GM12875 (cell line): Measurements from ENCODE around the gene DOCK3.

Experiments
- H3K4me3 ChIP-seq: one replicate; pipeline ENCODE4 v1.5.1; 2011; ENCODE audit warnings: low read depth, low read length, control low read depth
- TF ChIP-seq, protein P1 (sequence below): IDR thresholded peaks from 2 replicates; pipeline ENCODE4 v1.5.1; 2011; ENCODE audit warnings: low read depth, mild to moderate bottlenecking, control low read depth, inconsistent platforms, low read length, moderate library complexity, borderline replicate concordance; ENCODE audit not compliant: insufficient read depth

Gene DOCK3

DNA sequence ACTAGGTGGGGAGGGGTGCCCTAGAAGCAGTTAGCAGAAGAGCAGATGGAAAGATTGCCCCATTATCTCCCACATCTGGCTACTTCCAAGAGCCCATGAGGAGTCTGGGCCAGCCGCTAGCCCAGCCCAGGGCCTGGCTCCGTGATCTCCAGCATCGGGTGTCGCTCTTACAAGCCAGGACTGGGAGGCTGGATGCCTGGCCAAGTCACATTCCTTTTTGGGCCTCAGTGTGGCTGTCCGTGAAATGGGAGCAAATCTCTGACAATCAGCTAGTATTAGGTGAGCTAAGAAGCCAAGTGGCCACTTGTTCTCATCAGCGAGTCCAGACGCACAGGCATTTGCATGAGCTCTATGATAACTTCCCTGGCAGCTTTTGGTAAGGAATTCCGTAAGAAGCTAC lies 23.3 kb upstream of the DOCK3 start:
- H3K4me3 ChIP-seq: no peak overlapping the region
- TF ChIP-seq, protein P1, sequence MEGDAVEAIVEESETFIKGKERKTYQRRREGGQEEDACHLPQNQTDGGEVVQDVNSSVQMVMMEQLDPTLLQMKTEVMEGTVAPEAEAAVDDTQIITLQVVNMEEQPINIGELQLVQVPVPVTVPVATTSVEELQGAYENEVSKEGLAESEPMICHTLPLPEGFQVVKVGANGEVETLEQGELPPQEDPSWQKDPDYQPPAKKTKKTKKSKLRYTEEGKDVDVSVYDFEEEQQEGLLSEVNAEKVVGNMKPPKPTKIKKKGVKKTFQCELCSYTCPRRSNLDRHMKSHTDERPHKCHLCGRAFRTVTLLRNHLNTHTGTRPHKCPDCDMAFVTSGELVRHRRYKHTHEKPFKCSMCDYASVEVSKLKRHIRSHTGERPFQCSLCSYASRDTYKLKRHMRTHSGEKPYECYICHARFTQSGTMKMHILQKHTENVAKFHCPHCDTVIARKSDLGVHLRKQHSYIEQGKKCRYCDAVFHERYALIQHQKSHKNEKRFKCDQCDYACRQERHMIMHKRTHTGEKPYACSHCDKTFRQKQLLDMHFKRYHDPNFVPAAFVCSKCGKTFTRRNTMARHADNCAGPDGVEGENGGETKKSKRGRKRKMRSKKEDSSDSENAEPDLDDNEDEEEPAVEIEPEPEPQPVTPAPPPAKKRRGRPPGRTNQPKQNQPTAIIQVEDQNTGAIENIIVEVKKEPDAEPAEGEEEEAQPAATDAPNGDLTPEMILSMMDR: no peak

- TF ChIP-seq, protein P1: no peak
Observed at GRCh38 chr3:50651920-50652529, 22.7 kb upstream of the DOCK3 start.

GRCh38 chr3:50652709-50653108 lies 22.0 kb upstream of the DOCK3 start:
- H3K4me3 ChIP-seq: no peak overlapping the region
- TF ChIP-seq, protein P1: peak; percentile 66

More at GRCh38 chr3:50651920-50652529, 22.7 kb upstream of the DOCK3 start:
- no peak overlapping the region for H3K4me3 ChIP-seq

- TF ChIP-seq, protein P1: no peak
Observed at GRCh38 chr3:50653937-50654595, 20.7 kb upstream of the DOCK3 start.

DNA sequence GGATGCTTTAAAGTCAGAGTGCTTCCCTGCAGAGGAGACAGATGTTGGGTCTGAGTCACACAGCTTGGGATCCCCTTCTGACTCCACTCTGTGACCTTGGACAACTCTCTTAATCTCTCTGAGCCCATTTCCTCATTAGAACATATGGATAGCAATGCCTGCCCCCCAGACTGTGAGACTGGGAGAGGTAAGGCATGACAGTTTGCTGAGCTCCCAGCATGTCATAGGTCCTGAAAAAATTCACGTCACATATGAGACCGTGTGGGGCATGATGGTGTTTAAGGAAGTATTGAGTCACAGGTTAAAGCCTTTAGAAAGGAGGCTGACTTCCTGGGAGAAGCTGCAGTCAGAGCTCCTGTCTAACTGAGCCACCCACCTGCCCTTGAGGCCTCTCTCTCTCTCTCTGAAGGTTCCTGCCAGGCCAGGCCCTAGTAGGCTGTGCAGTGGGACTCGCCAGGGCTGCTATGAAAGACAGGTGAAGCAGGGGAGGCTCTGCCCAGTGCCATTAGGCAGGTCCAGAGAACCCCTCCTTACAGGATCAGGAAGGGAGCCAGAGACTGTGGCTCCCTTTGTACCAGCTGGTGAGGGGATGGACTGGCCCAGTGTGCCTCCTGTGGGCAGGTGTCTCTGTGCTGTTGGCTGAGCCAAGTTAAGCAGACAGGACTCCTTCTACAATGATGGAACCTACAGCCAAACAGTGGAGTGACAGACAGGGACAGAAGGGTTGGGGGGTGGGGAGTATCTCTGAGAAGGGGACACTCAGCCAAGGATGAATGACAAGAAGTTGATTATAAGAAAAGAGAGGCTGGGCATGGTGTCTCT lies 19.5 kb upstream of the DOCK3 start:
- TF ChIP-seq, protein P1: no peak
- no peak overlapping the region for H3K4me3 ChIP-seq

More at GRCh38 chr3:50653937-50654595, 20.7 kb upstream of the DOCK3 start:
- H3K4me3 ChIP-seq: no peak overlapping the region

DNA sequence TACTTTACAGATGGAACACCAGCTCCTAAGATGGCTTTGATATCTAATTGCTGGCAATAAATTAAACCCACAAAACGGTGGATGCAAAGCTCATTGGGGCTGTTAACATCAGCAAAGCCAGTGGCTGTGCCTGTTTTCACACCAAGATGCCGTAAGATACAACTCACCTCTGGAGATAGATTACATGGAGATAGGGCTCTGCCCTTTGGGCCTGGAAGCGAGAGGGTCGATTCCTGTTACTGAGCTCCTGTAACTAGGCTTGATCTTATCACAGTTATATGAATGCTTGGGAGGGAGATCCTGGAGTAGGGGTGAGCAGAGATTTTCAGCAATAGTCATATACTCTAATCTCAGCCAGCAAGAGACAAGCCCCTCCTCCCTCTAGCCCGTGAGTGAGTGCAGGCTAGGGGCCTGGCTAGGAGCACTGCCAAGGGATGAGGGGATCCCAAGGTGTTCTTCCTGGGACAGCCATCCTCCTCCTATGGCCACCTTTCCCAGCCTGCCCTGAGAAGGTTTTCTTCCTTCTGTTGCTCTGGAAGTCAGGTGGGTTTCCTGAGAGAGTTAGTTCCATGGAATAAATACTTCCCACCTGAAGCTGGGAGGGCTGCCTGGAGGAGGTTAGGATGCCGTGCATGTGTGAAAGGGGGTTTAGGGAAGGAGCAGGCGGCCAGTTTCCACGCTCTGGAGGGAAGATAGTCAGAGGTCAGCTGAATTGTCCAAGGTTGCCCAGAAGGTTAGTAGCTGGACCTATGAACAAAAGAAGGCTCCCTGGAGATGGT lies 18.1 kb upstream of the DOCK3 start:
- TF ChIP-seq, protein P1: no peak
- no peak overlapping the region for H3K4me3 ChIP-seq
